Adipose tissue (tissue), 3 donors: ENCODE data around the gene FMNL3. TPM values are rescaled to one million over a fixed set of nuclear protein-coding genes. Genes with fewer than 3 reads are reported as not detected.
"Not testable (repeated sequence)": the region's sequence is repeated elsewhere in the genome, so short reads cannot be mapped to it uniquely, and the experiment has no call there.

Experiments
- H3K27ac ChIP-seq: one replicate; pipeline ENCODE4 v1.5.1; 2013; ENCODE audit warnings: low read depth, low read length
- WGBS, 3 donors: extraction: QIAGEN DNeasy Blood & Tissue Kit; methylation state at CpG; one replicate each; pipeline ENCODE4 v1.1.7; 2013; 5-methylcytosine and 5-hydroxymethylcytosine counted together
- polyA plus RNA-seq, 3 donors: library from polyadenylated mRNA; stranded (reverse); fragments of 200-250 nt; gene quantifications; one replicate each; pipeline ENCODE4 v1.2.3, GENCODE V29; 2013
- donor health status: healthy with polysubstance abuse.
- donor health status: Bipolar disorder and iron deficiency.
- donor health status: healthy.

The FMNL3 gene
- polyA plus RNA-seq, 3 donors: 1.2 to 8.0 (median 7.5) TPM

GRCh38 chr12:49721355-49721754, 14.2 kb upstream of the FMNL3 start:
- 83 to 91% (median 83%) methylated on average over 3 of the region's 3 CpGs for WGBS, 3 donors

GRCh38 chr12:49720214-49720613, 13.0 kb upstream of the FMNL3 start:
- no peak overlapping the region for H3K27ac ChIP-seq
- 22 to 55% (median 44%) methylated on average over 1 of the region's 1 CpG for WGBS, 3 donors

More at GRCh38 chr12:49721355-49721754, 14.2 kb upstream of the FMNL3 start:
- H3K27ac ChIP-seq: not testable (repeated sequence)

- not testable (repeated sequence) for H3K27ac ChIP-seq
- WGBS, 3 donors: 80 to 93% (median 91%) methylated on average over 3 of the region's 3 CpGs
These were observed 10.6 kb upstream of the FMNL3 start for GRCh38 chr12:49717800-49718199.

- 64 to 75% (median 72%) methylated on average over 2 of the region's 2 CpGs for WGBS, 3 donors
- H3K27ac ChIP-seq: no peak overlapping the region
These were observed 9.3 kb upstream of the FMNL3 start for GRCh38 chr12:49716553-49716952.

GRCh38 chr12:49713952-49714351, 6.7 kb upstream of the FMNL3 start:
- H3K27ac ChIP-seq: not testable (repeated sequence)
- 85 to 98% (median 92%) methylated on average over 3 of the region's 3 CpGs for WGBS, 3 donors

- 58 to 96% (median 93%) methylated on average over 3 of the region's 3 CpGs for WGBS, 3 donors
- H3K27ac ChIP-seq: no peak overlapping the region
These were observed 1.6 kb upstream of the FMNL3 start for GRCh38 chr12:49708851-49709250.

GRCh38 chr12:49707812-49708147, 575 bp upstream of the FMNL3 start:
- WGBS, 3 donors: 43 to 48% (median 47%) methylated on average over 11 of the region's 11 CpGs

GRCh38 chr12:49706351-49707127, 666 bp downstream of the FMNL3 start:
- 1 to 12% (median 2%) methylated on average over 40 to 43 of the region's 43 CpGs for WGBS, 3 donors
- no peak overlapping the region for H3K27ac ChIP-seq

More at GRCh38 chr12:49707812-49708147, 575 bp upstream of the FMNL3 start:
- no peak overlapping the region for H3K27ac ChIP-seq

GRCh38 chr12:49705479-49706134, 1.6 kb downstream of the FMNL3 start:
- H3K27ac ChIP-seq: no peak overlapping the region
- WGBS, 3 donors: 32 to 68% (median 33%) methylated on average over 10 of the region's 10 CpGs

- 52 to 83% (median 57%) methylated on average over 3 of the region's 3 CpGs for whole genome bisulfite sequencing, 3 donors
- H3K27ac ChIP-seq: no peak overlapping the region
These were observed 3.5 kb downstream of the FMNL3 start for GRCh38 chr12:49703647-49704137.

GRCh38 chr12:49702676-49703215, 4.5 kb downstream of the FMNL3 start:
- H3K27ac ChIP-seq: no peak overlapping the region

- WGBS, 3 donors: 91 to 99% (median 98%) methylated on average over 3 of the region's 3 CpGs
- no peak overlapping the region for H3K27ac ChIP-seq
These were observed 5.2 kb downstream of the FMNL3 start for GRCh38 chr12:49702009-49702408.

GRCh38 chr12:49698619-49699545, 8.3 kb downstream of the FMNL3 start:
- WGBS, 3 donors: 9 to 15% (median 12%) methylated on average over 8 of the region's 8 CpGs
- H3K27ac ChIP-seq: no peak overlapping the region

GRCh38 chr12:49697808-49698207, 9.4 kb downstream of the FMNL3 start:
- H3K27ac ChIP-seq: no peak overlapping the region
- WGBS, 3 donors: 71 to 86% (median 80%) methylated on average over 4 of the region's 4 CpGs

- H3K27ac ChIP-seq: no peak overlapping the region
These were observed 10.5 kb downstream of the FMNL3 start for GRCh38 chr12:49696723-49697122.

GRCh38 chr12:49693931-49694444, 13.2 kb downstream of the FMNL3 start:
- 90 to 93% (median 91%) methylated on average over 8 of the region's 8 CpGs for WGBS, 3 donors
- H3K27ac ChIP-seq: no peak overlapping the region

- WGBS, 3 donors: 61 to 76% (median 63%) methylated on average over 3 of the region's 3 CpGs
These were observed 14.4 kb downstream of the FMNL3 start for GRCh38 chr12:49692851-49693250.

GRCh38 chr12:49689785-49690184, 17.4 kb downstream of the FMNL3 start:
- H3K27ac ChIP-seq: no peak overlapping the region

More at GRCh38 chr12:49692851-49693250, 14.4 kb downstream of the FMNL3 start:
- H3K27ac ChIP-seq: no peak overlapping the region
